Epithelial cell of esophagus (primary cell): ENCODE measurements around the gene PCED1B.

ENCODE experiments used
- DNase-seq: peaks from one replicate; pipeline ENCODE4 v3.0.0; 2010; ENCODE audit warnings: low read depth
- H3K4me3 ChIP-seq: 2 replicates; pipeline ENCODE4 v1.5.1; 2011; ENCODE audit warnings: mild to moderate bottlenecking, low read length, control low read depth
- TF ChIP-seq, protein P1 (sequence below): IDR thresholded peaks from 2 replicates; pipeline ENCODE4 v1.5.1; 2011; ENCODE audit warnings: low read depth, mild to moderate bottlenecking, low read length, control low read depth, inconsistent platforms; ENCODE audit not compliant: insufficient read depth; ENCODE audit errors: missing control alignments

PCED1B gene

DNA sequence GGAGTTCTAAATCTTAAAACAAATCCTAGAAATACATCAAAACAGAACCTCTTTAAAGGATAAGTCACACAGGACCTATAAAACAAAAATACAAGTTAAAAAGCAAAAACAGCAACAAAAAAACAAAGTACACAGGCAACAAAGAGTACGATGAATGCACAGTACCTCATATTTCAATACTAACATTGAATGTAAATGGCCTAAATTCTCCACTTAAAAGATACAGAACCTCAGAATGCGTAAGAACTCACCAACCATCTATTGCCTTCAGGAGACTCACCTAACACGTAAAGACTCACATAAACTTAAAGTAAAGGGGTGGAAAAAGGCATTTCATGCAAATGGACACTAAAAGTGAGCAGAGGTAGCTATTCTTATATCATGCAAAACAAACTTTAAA, 172.5 kb downstream of the PCED1B start:
- TF ChIP-seq, protein P1, sequence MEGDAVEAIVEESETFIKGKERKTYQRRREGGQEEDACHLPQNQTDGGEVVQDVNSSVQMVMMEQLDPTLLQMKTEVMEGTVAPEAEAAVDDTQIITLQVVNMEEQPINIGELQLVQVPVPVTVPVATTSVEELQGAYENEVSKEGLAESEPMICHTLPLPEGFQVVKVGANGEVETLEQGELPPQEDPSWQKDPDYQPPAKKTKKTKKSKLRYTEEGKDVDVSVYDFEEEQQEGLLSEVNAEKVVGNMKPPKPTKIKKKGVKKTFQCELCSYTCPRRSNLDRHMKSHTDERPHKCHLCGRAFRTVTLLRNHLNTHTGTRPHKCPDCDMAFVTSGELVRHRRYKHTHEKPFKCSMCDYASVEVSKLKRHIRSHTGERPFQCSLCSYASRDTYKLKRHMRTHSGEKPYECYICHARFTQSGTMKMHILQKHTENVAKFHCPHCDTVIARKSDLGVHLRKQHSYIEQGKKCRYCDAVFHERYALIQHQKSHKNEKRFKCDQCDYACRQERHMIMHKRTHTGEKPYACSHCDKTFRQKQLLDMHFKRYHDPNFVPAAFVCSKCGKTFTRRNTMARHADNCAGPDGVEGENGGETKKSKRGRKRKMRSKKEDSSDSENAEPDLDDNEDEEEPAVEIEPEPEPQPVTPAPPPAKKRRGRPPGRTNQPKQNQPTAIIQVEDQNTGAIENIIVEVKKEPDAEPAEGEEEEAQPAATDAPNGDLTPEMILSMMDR: no peak
- DNase-seq: no peak
- no peak overlapping the region for H3K4me3 ChIP-seq

DNA sequence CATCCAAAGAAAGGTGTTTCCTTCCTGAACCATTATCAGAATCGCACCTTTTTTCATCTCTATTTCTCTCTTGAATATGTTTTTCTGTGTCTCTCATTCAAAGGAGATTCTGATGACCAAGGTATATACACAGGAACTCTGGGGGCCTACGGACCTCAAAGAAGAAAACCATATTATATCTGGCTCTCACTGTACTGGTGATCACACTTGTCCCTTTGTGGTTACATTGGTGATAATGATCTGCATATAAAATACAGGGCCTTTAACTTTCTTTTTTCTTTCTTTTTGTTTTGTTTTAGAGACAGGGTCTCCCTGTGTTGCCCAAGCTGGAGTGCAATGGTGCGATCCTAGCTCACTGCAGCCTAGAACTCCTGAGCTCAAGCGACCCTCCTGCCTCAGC, 185.5 kb downstream of the PCED1B start:
- no peak for DNase-seq
- TF ChIP-seq, protein P1: no peak
- H3K4me3 ChIP-seq: no peak overlapping the region

DNA sequence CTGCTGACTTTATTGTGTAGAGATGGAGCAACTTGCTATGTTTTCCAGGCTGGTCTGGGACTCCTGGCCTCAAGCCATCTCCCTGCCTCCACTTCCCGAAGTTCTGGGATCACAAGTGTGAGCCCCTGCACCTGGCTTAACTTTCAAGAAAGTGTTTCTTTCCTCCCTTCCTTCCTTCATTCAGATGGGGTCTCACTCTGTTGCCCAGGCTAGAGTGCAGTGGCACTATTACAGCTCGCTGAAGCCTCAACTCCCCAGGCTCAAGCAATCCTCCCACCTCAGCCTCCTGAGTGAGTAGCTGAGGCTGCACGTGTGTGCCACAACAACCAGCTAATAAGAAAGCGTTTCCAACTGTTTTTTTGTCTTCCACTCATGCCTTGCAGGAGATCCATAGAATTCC, 186.0 kb downstream of the PCED1B start:
- TF ChIP-seq, protein P1: no peak
- no peak for DNase-seq
- H3K4me3 ChIP-seq: no peak overlapping the region

DNA sequence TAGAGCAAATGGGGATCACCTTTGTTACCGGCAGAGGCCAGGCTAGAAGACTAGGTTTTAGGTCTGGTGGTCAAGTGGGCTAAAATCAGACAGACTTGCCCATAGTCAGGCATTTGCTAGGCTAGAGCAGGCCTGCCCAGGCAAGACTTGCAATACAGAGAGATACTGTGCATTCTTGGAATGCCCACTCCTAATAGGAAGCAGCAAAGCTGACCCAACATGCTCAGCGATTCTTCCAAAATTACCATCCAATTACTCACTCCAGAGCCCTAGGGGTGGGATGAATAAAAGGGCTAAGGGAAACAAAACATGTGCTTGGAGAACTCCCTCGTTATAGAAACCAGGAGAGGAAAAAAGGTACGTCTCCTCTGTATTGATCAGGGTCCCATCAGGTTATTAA, 188.2 kb downstream of the PCED1B start:
- H3K4me3 ChIP-seq: no peak overlapping the region
- DNase-seq: peak; percentile 98
- TF ChIP-seq, protein P1: no peak

DNA sequence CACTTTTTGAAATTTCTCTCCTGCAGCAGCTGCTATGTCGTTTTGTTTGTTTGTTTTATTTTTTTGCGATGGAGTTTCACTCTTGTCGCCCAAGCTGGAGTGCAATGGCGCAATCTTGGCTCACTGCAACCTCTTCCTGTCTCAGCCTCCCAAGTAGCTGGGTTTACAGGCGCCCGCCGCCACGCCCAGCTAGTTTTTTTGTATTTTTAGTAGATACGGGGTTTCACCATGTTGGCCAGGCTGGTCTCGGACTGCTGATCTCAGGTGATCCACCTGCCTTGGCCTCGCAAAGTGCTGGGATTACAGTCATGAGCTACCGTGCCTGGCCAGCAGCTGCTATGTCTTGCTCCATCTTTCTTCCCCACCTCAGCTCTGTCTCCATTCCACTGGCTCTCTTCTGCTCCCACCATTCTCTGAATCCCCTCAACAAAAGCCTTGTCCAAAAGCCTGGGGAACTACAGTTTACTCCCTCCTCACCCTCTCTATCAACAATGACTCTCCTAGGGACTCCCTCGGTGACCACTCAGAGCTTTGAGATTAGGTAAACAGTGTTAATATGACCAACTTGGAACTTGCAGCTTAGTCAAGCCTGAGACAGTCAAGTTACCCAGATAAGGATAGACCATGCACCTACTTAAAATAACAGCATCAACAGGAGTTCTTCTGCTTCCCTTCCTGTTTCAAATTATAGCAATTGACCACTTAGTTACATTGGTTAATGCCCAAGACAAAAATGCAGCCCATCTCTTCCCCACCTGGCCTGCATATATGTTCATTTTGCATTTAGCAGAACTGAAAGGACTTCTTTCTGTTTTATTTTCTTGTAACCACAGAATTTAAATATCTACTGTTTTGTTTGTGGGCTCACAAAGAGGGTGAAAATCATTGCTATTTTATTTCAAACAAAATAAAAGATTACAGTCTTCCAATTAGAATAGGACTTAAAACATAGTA, 189.4 kb downstream of the PCED1B start:
- TF ChIP-seq, protein P1: no peak
- no peak overlapping the region for H3K4me3 ChIP-seq

DNA sequence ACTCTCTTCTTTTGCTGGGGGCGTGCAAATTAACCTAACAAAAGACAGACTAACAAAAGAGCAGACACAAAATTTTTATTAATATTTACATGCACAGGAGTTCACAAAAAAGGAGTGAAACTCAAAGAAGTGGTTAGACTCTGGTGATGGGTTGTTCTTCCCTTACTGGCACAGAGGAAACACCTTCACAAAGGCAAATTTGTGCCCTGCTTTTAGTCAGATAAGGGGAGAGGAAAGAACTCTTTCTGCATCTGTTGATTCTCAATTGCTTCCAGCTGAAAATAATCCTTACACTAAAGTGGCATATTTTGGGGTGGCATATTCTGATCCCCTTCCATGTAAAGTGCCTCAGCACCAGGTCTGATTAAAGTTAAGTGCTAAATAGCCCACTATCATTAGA, 190.5 kb downstream of the PCED1B start:
- TF ChIP-seq, protein P1: no peak
- no peak overlapping the region for H3K4me3 ChIP-seq
- no peak for DNase-seq

More for the DNA sequence above, 189.4 kb downstream of the PCED1B start:
- DNase-seq: no peak
